Stimulated activated CD4-positive, alpha-beta T cell treated with anti-CD3 and anti-CD28 coated beads, Interleukin-12 subunit alpha, Interleukin-12 subunit beta, amount 100 ng/mL, for 24 hours (primary cell): ENCODE data around the gene REG1B.

Source experiments
- DNase-seq, 2 experiments: peaks; one replicate each; pipeline ENCODE4 v3.0.0-alpha.2; 2020; ENCODE audit warnings: low read depth in 2 of 2

Gene REG1B, protein sequence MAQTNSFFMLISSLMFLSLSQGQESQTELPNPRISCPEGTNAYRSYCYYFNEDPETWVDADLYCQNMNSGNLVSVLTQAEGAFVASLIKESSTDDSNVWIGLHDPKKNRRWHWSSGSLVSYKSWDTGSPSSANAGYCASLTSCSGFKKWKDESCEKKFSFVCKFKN

GRCh38 chr2:79087785-79088364 is at the start of gene REG1B:
Gene REG1B (minus strand): TSS chr2:79087993. CDS start chr2:79087612, 381 bp downstream.
- DNase-seq, result no peak

DNA sequence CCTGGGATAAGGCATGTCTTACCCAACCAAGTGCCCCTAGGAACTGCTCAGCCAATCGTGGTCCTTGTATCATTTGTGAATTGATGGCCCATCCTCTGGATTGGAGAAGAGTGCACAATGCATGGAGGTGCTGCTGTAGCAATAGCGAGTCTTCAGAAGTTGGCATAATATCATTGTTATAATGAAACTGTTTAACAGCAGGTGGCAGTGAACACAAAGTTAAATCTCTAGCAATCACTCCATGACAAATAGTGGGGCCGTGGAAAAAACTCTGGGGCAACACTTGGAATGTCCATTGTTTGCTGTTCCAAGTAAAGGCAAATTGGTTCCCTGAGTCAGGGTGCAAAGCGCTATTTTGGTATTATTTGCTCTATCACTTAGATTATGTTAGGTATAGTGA is 43.9 kb upstream of the REG1B start:
- DNase-seq, result no peak

- no peak for DNase-seq
These were observed 42.0 kb upstream of the REG1B start for GRCh38 chr2:79129804-79130203.

- DNase-seq, result no peak
These were observed 41.5 kb upstream of the REG1B start for GRCh38 chr2:79129260-79129659.

GRCh38 chr2:79128406-79128805 is 40.6 kb upstream of the REG1B start:
- no peak for DNase-seq

DNA sequence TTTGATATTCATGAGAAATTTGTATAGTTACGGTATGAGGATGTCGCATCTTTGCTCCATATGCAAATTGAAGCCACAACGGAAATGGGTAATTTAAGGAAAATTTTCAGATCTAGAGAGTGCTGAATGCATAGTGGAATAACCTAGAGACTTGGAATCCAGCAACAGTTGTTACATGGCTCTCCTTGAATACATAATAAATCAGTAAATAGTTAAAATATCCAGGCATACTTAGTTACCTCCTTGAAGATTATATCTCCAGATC is 37.9 kb upstream of the REG1B start:
- no peak for DNase-seq

- DNase-seq, result no peak
These were observed 37.3 kb upstream of the REG1B start for GRCh38 chr2:79124907-79125720.

- DNase-seq, result no peak
These were observed 34.9 kb upstream of the REG1B start for GRCh38 chr2:79122676-79123075.

GRCh38 chr2:79120194-79120713 is 32.5 kb upstream of the REG1B start, which contains the start of gene REG1A:
Gene REG1A (plus strand): TSS chr2:79120488. CDS start chr2:79120862, 374 bp downstream.
- DNase-seq, result no peak

DNA sequence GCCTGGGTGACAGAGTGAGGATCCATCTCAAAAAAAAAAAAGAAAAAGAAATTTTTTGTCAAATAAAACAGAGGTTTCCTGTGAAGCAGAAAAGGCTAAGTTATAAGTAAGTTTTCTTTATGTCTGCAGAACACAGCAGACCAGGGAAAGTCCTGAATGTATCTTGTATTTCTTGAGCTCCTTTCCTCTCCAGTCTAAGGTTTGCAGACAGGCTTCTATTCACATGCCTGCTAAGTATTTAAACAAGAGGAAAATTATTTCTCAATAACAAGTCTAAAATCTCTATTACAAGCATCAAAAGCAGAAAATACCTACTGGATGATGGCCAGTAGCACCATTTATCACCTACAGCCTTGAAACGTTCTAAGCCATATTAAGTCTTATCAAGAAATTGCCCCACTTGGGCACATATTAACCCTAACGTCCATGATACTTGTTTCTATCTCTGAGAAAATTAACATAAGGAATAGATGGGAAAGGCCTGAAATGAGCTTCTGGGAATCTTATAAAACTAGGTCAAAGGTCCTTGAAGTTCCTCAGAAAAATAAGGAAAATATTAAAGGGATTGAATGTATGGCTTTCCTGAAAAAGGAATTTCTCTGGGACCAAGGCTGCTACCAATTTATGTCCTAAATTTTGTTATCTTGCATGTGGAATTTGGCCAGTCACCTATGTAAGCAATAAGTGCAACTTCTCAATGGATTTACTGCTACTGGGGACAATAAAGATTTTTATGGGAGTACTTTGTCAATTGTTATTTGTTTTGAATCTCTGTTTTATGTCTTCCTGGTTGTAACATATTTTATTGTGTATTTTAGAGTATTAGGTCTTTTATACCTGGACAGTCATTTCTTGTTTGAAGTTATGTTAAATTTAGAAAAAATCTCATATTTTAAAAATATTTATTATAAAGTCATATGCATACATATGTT is 29.5 kb upstream of the REG1B start:
- DNase-seq, result no peak

- no peak for DNase-seq
These were observed 27.2 kb upstream of the REG1B start for GRCh38 chr2:79114797-79115494.

- no peak for DNase-seq
These were observed 24.5 kb upstream of the REG1B start for GRCh38 chr2:79112269-79112668.

DNA sequence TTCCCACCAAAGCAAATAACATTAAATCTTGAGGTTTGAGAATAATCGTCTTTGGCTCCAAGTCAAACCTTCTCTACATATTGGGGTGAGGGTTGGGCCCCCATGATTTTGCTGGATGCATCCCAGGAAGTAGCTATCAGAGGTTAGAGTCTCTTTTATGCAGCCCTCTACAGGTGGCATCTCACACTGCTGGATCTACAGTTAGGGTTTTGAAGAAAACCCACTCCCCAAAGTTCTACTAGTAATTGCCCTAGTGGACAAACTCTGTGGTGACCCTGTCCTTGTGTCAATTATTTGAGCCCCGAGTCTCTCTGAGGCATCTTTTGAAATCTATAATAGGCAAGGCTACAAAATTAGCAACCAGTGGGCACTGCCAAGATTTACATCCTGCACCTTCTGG is 17.5 kb upstream of the REG1B start:
- no peak for DNase-seq

- no peak for DNase-seq
These were observed 15.4 kb upstream of the REG1B start for GRCh38 chr2:79103214-79103613.

- DNase-seq, result no peak
These were observed 13.2 kb upstream of the REG1B start for GRCh38 chr2:79101024-79101423.

- DNase-seq, result no peak
These were observed 12.5 kb upstream of the REG1B start for GRCh38 chr2:79100285-79100684.

- DNase-seq, result no peak
These were observed 11.4 kb upstream of the REG1B start for GRCh38 chr2:79099140-79099686.

- DNase-seq, result no peak
These were observed 10.1 kb upstream of the REG1B start for GRCh38 chr2:79097843-79098242.

- no peak for DNase-seq
These were observed 2.9 kb upstream of the REG1B start for GRCh38 chr2:79090693-79091092.

- no peak for DNase-seq
These were observed 1.5 kb downstream of the REG1B start for GRCh38 chr2:79086255-79086654.

GRCh38 chr2:79085382-79085781 is 2.4 kb downstream of the REG1B start:
- no peak for DNase-seq
